Thyroid gland (tissue), 4 donors: ENCODE results near the gene PIP5K1A.

Source experiments
- POLR2A ChIP-seq, 2 donors: fragments of 450-650 bp; IDR thresholded peaks; one replicate each; pipeline ENCODE4 v1.6.1; 2017; ENCODE audit warnings: antibody characterized with exemption in 2 of 2, mild to moderate bottlenecking in 2 of 2, moderate library complexity in 1 of 2
- TF ChIP-seq, protein P1 (sequence below), 6 experiments: fragments of 200-600 bp in 3 of 6; fragments of 450-650 bp in 3 of 6; sonication (generic) in 3 of 6; IDR thresholded peaks; one replicate each; pipeline ENCODE4 v1.5.1; 2016 to 2019; ENCODE audit warnings: antibody characterized with exemption in 6 of 6, mild to moderate bottlenecking in 2 of 6, inconsistent platforms in 1 of 6, moderate library complexity in 1 of 6

DNA sequence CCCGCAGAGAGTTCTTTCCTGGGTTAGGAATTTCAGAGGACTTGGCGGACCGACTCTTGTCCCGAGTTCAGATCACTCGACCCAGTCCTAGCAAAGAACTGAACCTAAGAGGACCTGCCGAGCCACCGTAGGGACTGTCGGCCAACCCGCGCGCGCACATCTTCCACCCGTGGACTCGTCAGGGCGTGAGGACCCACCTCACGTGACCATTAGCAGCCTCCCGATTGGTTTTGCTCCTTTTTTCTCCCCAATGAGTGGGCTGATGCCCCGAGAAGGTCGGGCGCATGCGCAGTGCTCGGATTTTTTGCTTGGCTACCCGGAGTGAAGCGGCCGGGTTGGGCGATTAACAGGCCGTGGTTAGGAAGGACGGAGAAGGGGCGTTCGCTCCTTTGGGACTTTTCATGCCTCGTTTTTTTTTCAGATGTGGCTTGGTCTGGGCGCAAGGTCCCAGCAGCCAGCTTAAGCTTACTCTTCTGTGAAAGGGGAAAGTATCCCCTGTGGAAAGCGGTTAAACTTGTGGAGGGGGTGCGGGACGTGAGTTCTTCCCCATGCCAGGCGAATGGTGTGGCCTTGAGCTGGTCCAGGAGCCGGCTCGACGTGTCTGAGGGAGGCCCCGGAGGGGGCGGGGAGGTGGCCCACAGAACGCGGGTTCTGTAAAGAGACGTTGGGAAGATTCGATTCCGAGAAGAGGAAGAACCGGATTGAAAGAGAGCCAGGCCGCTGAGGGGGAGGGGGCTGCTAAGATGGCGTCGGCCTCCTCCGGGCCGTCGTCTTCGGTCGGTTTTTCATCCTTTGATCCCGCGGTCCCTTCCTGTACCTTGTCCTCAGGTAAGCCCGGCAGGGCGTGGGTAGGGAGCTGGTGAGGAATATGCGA, at the start of gene PIP5K1A:
- TF ChIP-seq POLR2A (IDR thresholded peaks at IDR 0.05) = peak; percentile 71 to 87
- TF ChIP-seq, protein P1, sequence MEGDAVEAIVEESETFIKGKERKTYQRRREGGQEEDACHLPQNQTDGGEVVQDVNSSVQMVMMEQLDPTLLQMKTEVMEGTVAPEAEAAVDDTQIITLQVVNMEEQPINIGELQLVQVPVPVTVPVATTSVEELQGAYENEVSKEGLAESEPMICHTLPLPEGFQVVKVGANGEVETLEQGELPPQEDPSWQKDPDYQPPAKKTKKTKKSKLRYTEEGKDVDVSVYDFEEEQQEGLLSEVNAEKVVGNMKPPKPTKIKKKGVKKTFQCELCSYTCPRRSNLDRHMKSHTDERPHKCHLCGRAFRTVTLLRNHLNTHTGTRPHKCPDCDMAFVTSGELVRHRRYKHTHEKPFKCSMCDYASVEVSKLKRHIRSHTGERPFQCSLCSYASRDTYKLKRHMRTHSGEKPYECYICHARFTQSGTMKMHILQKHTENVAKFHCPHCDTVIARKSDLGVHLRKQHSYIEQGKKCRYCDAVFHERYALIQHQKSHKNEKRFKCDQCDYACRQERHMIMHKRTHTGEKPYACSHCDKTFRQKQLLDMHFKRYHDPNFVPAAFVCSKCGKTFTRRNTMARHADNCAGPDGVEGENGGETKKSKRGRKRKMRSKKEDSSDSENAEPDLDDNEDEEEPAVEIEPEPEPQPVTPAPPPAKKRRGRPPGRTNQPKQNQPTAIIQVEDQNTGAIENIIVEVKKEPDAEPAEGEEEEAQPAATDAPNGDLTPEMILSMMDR (IDR thresholded peaks at IDR 0.05) = no peak
